Measurements from ENCODE around the gene ZNF594.

DNA sequence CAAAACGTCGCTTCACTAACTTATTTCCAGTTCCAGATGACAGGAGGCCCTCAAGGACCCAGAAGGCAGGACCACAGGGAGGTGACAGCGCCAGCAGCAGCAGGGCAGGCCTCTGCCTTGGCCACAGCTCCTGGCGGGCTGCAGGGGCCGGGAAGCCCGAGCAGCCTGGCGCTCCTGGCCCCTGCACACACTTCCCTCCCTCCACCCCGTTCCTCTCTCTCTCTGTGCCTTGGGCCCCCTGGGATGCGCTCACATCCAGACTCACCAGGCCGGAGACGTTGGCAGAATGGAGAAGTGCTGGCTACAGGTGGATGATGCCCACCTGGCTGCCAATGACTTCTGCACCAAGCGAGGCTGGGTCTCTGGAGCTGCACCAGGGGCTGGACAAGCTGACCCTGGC is 12.7 kb downstream of the ZNF594 start:
- TF ChIP-seq JUN (IDR thresholded peaks at IDR 0.05; ENCODE audit: borderline replicate concordance, insufficient read depth, insufficient read length, low read depth) (no peak), MAX (IDR thresholded peaks at IDR 0.05; ENCODE audit: insufficient read depth, insufficient read length) (no peak), POLR2AphosphoS5 (IDR thresholded peaks at IDR 0.05; ENCODE audit: insufficient read depth, low read depth, low read length) (no peak), POLR2A (IDR thresholded peaks at IDR 0.05; ENCODE audit: low read depth, low read length) (no peak), EZH2 (IDR thresholded peaks at IDR 0.05; ENCODE audit: borderline replicate concordance, low read depth, low read length, severe bottlenecking) (no peak), MYC (IDR thresholded peaks at IDR 0.05; ENCODE audit: low read depth, low read length) (no peak), GATA2 (IDR thresholded peaks at IDR 0.05; ENCODE audit: insufficient read depth, insufficient read length, low read depth, low read length) (no peak), FOS (IDR thresholded peaks at IDR 0.05; ENCODE audit: borderline replicate concordance, insufficient read depth, low read length) (no peak)
- TF ChIP-seq, protein P1, sequence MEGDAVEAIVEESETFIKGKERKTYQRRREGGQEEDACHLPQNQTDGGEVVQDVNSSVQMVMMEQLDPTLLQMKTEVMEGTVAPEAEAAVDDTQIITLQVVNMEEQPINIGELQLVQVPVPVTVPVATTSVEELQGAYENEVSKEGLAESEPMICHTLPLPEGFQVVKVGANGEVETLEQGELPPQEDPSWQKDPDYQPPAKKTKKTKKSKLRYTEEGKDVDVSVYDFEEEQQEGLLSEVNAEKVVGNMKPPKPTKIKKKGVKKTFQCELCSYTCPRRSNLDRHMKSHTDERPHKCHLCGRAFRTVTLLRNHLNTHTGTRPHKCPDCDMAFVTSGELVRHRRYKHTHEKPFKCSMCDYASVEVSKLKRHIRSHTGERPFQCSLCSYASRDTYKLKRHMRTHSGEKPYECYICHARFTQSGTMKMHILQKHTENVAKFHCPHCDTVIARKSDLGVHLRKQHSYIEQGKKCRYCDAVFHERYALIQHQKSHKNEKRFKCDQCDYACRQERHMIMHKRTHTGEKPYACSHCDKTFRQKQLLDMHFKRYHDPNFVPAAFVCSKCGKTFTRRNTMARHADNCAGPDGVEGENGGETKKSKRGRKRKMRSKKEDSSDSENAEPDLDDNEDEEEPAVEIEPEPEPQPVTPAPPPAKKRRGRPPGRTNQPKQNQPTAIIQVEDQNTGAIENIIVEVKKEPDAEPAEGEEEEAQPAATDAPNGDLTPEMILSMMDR (IDR thresholded peaks at IDR 0.05; ENCODE audit: extremely low read depth in 1 of 2, insufficient read depth in 1 of 2, low read depth in 1 of 2, low read length in 2 of 2): no peak

Data from endothelial cell of umbilical vein (primary cell).